ENCODE measurements around the gene DNAH1.
"Not testable (repeated sequence)": the region's sequence is repeated elsewhere in the genome, so short reads cannot be mapped to it uniquely, and the experiment has no call there.

The DNAH1 gene

GRCh38 chr3:52313774-52314188, 2.3 kb upstream of the DNAH1 start:
- peak; percentile 11 for DNase-seq

GRCh38 chr3:52314489-52314888, 1.6 kb upstream of the DNAH1 start:
- DNase-seq, result no peak

- DNase-seq, result no peak
Observed at GRCh38 chr3:52315006-52315405, 1.1 kb upstream of the DNAH1 start.

- DNase-seq, result peak; percentile 77
Observed at GRCh38 chr3:52317208-52318000, 1.3 kb downstream of the DNAH1 start.

- no peak for DNase-seq
Observed at GRCh38 chr3:52318186-52318816, 2.2 kb downstream of the DNAH1 start.

GRCh38 chr3:52319921-52320595, 3.9 kb downstream of the DNAH1 start:
- DNase-seq, result no peak

- no peak for DNase-seq
Observed at GRCh38 chr3:52321481-52321880, 5.4 kb downstream of the DNAH1 start.

- no peak for DNase-seq
Observed at GRCh38 chr3:52322466-52322865, 6.3 kb downstream of the DNAH1 start.

GRCh38 chr3:52323526-52324295, 7.6 kb downstream of the DNAH1 start:
- no peak for DNase-seq

GRCh38 chr3:52324676-52325075, 8.6 kb downstream of the DNAH1 start:
- DNase-seq, result no peak

- no peak for DNase-seq
Observed at GRCh38 chr3:52325686-52326085, 9.6 kb downstream of the DNAH1 start.

GRCh38 chr3:52326976-52327375, 10.9 kb downstream of the DNAH1 start:
- DNase-seq, result no peak

GRCh38 chr3:52327486-52328290, 11.6 kb downstream of the DNAH1 start:
- DNase-seq, result no peak

- no peak for DNase-seq
Observed at GRCh38 chr3:52328536-52329080, 12.5 kb downstream of the DNAH1 start.

GRCh38 chr3:52330194-52330805, 14.2 kb downstream of the DNAH1 start:
- DNase-seq, result no peak

GRCh38 chr3:52331091-52331490, 15.0 kb downstream of the DNAH1 start:
- DNase-seq, result no peak

GRCh38 chr3:52331906-52332305, 15.8 kb downstream of the DNAH1 start:
- no peak for DNase-seq

- DNase-seq, result no peak
Observed at GRCh38 chr3:52333869-52334557, 17.9 kb downstream of the DNAH1 start.

GRCh38 chr3:52338131-52338530, 22.0 kb downstream of the DNAH1 start:
- not testable (repeated sequence) for DNase-seq

GRCh38 chr3:52339612-52340011, 23.5 kb downstream of the DNAH1 start:
- peak; percentile 85 for DNase-seq

GRCh38 chr3:52341123-52341522, 25.0 kb downstream of the DNAH1 start:
- no peak for DNase-seq
